PFSK-1 (cell line): ENCODE results near the gene PDZD2. TPM values are rescaled to one million over a fixed set of nuclear protein-coding genes. Genes with fewer than 3 reads are reported as not detected.
A peak's percentile ranks its signal among the peaks of the same experiment; 100 is the strongest.

Source experiments
- FOXP2 ChIP-seq: optimal IDR thresholded peaks from 2 replicates; pipeline ENCODE3; 2011; ENCODE audit warnings: borderline replicate concordance, control low read depth, inconsistent platforms; ENCODE audit not compliant: insufficient read depth; ENCODE audit errors: extremely low read length, extremely low read depth
- POLR2AphosphoS5 ChIP-seq: IDR thresholded peaks from 2 replicates; pipeline ENCODE4 v1.6.1; 2012; ENCODE audit warnings: low read depth, mild to moderate bottlenecking, control low read depth, low read length, moderate library complexity
- REST ChIP-seq, 2 experiments: IDR thresholded peaks; 2 replicates each; pipeline versions ENCODE4 v1.6.1 to v1.8.0; 2011 to 2012; ENCODE audit warnings: low read depth in 2 of 2, low read length in 2 of 2, control low read depth in 1 of 2, inconsistent platforms in 1 of 2, mild to moderate bottlenecking in 1 of 2, moderate library complexity in 1 of 2; ENCODE audit not compliant: insufficient read depth in 1 of 2
- SIN3A ChIP-seq: IDR thresholded peaks from 2 replicates; pipeline ENCODE4 v1.6.1; 2012; ENCODE audit warnings: mild to moderate bottlenecking, low read length, moderate library complexity, borderline replicate concordance; ENCODE audit not compliant: insufficient read depth
- TAF1 ChIP-seq: IDR thresholded peaks from 2 replicates; pipeline ENCODE4 v1.6.1; 2012; ENCODE audit warnings: low read length, control low read depth, borderline replicate concordance; ENCODE audit not compliant: insufficient read depth
- polyA plus RNA-seq: library from polyadenylated mRNA; unstranded; fragments of >200 nt; gene quantifications from one replicate; pipeline ENCODE4 v1.2.1, GENCODE V29; 2012; ENCODE audit warnings: low read depth, missing spikeins; ENCODE audit not compliant: insufficient read length

PDZD2 gene
- polyA plus RNA-seq, result 16.2 TPM

- TF ChIP-seq REST (IDR thresholded peaks at IDR 0.05; ENCODE audit: insufficient read depth in 1 of 2, low read depth in 2 of 2, low read length in 2 of 2) (0 out of 4 replicates have a peak, but pooled peaks of 1 of the 2 experiments have one; percentile 13), SIN3A (0 out of 2 replicates have a peak, but pooled peaks have one; percentile 74), POLR2AphosphoS5 (no peak), TAF1 (no peak), FOXP2 (no peak)
Measured at GRCh38 chr5:31638748-31639418, at the start of gene PDZD2. Gene PDZD2, plus strand, starts transcription at chr5:31639131.

- TF ChIP-seq SIN3A, result no peak
- TF ChIP-seq TAF1, result no peak
- no peak for TF ChIP-seq REST (IDR thresholded peaks at IDR 0.05; ENCODE audit: insufficient read depth in 1 of 2, low read depth in 2 of 2, low read length in 2 of 2)
Measured at GRCh38 chr5:31593665-31594064, 45.3 kb upstream of the PDZD2 start.

- TF ChIP-seq SIN3A, result no peak
- no peak for TF ChIP-seq REST (IDR thresholded peaks at IDR 0.05; ENCODE audit: insufficient read depth in 1 of 2, low read depth in 2 of 2, low read length in 2 of 2)
- TF ChIP-seq FOXP2, result no peak
- no peak for TF ChIP-seq TAF1
- TF ChIP-seq POLR2AphosphoS5, result no peak
Measured at GRCh38 chr5:31596354-31596753, 42.6 kb upstream of the PDZD2 start.

- TF ChIP-seq REST (IDR thresholded peaks at IDR 0.05; ENCODE audit: insufficient read depth in 1 of 2, low read depth in 2 of 2, low read length in 2 of 2), result no peak
Measured at GRCh38 chr5:31598640-31599611, 40.0 kb upstream of the PDZD2 start.

- TF ChIP-seq FOXP2 (no peak), POLR2AphosphoS5 (no peak), REST (IDR thresholded peaks at IDR 0.05; ENCODE audit: insufficient read depth in 1 of 2, low read depth in 2 of 2, low read length in 2 of 2) (no peak), SIN3A (no peak), TAF1 (no peak)
Measured at GRCh38 chr5:31604240-31604639, 34.7 kb upstream of the PDZD2 start.
